DOHH2 (cell line): ENCODE results near the gene EFL1.

ENCODE experiments used
- H3F3A ChIP-seq: fragments of 200-600 bp; sonication (generic), shearing (Covaris generic); 2 replicates; pipeline ENCODE4 v1.6.0; 2016; ENCODE audit warnings: antibody characterized with exemption, mild to moderate bottlenecking; ENCODE audit not compliant: control insufficient read depth, insufficient read depth
- H3K27ac ChIP-seq: fragments of 200-600 bp; sonication (generic); 2 replicates; pipeline ENCODE4 v1.5.1; 2014; ENCODE audit warnings: low read depth, mild to moderate bottlenecking, low read length, moderate library complexity
- H3K27me3 ChIP-seq: fragments of 200-600 bp; sonication (generic); 2 replicates; pipeline ENCODE4 v1.6.1; 2014; ENCODE audit warnings: mild to moderate bottlenecking, low read length, mixed read lengths; ENCODE audit not compliant: control insufficient read depth
- H3K36me3 ChIP-seq: fragments of 200-600 bp; sonication (generic); 2 replicates; pipeline ENCODE4 v1.6.1; 2014; ENCODE audit warnings: mild to moderate bottlenecking, low read length, moderate library complexity, mixed read lengths; ENCODE audit not compliant: control insufficient read depth
- H3K4me1 ChIP-seq: fragments of 200-600 bp; sonication (generic); 2 replicates; pipeline ENCODE4 v1.6.1; 2014; ENCODE audit warnings: mild to moderate bottlenecking, low read length, mixed read lengths; ENCODE audit not compliant: control insufficient read depth
- H3K4me2 ChIP-seq: fragments of 200-600 bp; sonication (generic); 2 replicates; pipeline ENCODE4 v1.6.0; 2014; ENCODE audit warnings: mild to moderate bottlenecking, low read length, moderate library complexity
- H3K4me3 ChIP-seq: fragments of 200-600 bp; sonication (generic); 2 replicates; pipeline ENCODE4 v1.5.1; 2014; ENCODE audit warnings: mild to moderate bottlenecking, low read length, mixed read lengths
- H3K79me2 ChIP-seq: fragments of 200-600 bp; sonication (generic); 2 replicates; pipeline ENCODE4 v1.6.1; 2014; ENCODE audit warnings: mild to moderate bottlenecking, low read length, mixed read lengths; ENCODE audit not compliant: control insufficient read depth
- H3K9me2 ChIP-seq: fragments of 200-600 bp; sonication (generic); replicated peaks from 2 replicates; pipeline ENCODE4 v1.6.1; 2014; ENCODE audit warnings: mild to moderate bottlenecking, low read length, mixed read lengths; ENCODE audit not compliant: control insufficient read depth
- H3K9me3 ChIP-seq: fragments of 200-600 bp; sonication (generic); 2 replicates; pipeline ENCODE4 v1.6.1; 2014; ENCODE audit warnings: antibody characterized with exemption, low read length, mixed read lengths; ENCODE audit not compliant: control insufficient read depth, insufficient read depth
- H4K20me1 ChIP-seq: fragments of 200-600 bp; sonication (generic); 2 replicates; pipeline ENCODE4 v1.6.0; 2014; ENCODE audit warnings: low read depth, mild to moderate bottlenecking, antibody characterized with exemption, low read length, moderate library complexity; ENCODE audit not compliant: control insufficient read depth, insufficient read depth
- EZH2phosphoT487 ChIP-seq: fragments of 200-600 bp; sonication (generic); IDR thresholded peaks from 2 replicates; pipeline ENCODE4 v1.6.1; 2017; ENCODE audit warnings: borderline replicate concordance, mild to moderate bottlenecking, antibody characterized with exemption, low read length, moderate library complexity, mixed read lengths
- TF ChIP-seq, protein P1 (sequence below): fragments of 200-600 bp; sonication (generic); IDR thresholded peaks from one replicate; pipeline ENCODE4 v1.5.1; 2014; ENCODE audit warnings: antibody characterized with exemption, mild to moderate bottlenecking, low read depth, low read length; ENCODE audit not compliant: poor library complexity, severe bottlenecking

EFL1 gene

DNA sequence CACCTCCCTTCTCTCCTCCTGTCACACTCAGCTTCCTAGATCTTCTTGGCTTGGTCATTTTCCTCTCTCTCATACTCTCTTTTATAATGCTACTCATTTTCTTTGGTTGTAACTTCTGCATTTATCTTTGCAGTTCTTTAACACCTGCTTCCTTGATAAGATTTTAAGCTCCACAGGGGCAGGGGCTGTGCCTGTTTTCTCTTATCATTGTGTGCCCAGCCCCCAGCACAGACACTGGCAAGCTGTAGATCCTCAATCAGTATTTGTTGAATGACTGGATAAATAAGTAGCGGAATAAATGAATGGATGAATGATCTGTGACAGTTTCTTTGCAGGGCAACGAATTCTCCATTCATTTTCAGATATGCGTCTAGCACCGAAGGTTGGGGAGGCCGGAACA is 152.4 kb downstream of the EFL1 start:
- no peaks in the 10 kb centered on the region for H4K20me1 ChIP-seq
- no peak overlapping the region for H3K27ac ChIP-seq
- no peak overlapping the region for H3K4me2 ChIP-seq
- H3K4me1 ChIP-seq = no peaks in the 10 kb centered on the region
- H3K9me3 ChIP-seq = no peaks in the 10 kb centered on the region
- H3K4me3 ChIP-seq = no peak overlapping the region
- no peaks in the 10 kb centered on the region for H3K79me2 ChIP-seq
- H3F3A ChIP-seq = no peaks in the 10 kb centered on the region
- no peaks in the 10 kb centered on the region for H3K27me3 ChIP-seq
- no peaks in the 10 kb centered on the region for H3K9me2 ChIP-seq
- no peaks in the 10 kb centered on the region for H3K36me3 ChIP-seq
- TF ChIP-seq, protein P1, sequence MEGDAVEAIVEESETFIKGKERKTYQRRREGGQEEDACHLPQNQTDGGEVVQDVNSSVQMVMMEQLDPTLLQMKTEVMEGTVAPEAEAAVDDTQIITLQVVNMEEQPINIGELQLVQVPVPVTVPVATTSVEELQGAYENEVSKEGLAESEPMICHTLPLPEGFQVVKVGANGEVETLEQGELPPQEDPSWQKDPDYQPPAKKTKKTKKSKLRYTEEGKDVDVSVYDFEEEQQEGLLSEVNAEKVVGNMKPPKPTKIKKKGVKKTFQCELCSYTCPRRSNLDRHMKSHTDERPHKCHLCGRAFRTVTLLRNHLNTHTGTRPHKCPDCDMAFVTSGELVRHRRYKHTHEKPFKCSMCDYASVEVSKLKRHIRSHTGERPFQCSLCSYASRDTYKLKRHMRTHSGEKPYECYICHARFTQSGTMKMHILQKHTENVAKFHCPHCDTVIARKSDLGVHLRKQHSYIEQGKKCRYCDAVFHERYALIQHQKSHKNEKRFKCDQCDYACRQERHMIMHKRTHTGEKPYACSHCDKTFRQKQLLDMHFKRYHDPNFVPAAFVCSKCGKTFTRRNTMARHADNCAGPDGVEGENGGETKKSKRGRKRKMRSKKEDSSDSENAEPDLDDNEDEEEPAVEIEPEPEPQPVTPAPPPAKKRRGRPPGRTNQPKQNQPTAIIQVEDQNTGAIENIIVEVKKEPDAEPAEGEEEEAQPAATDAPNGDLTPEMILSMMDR = no peak
- no peak for TF ChIP-seq EZH2phosphoT487

DNA sequence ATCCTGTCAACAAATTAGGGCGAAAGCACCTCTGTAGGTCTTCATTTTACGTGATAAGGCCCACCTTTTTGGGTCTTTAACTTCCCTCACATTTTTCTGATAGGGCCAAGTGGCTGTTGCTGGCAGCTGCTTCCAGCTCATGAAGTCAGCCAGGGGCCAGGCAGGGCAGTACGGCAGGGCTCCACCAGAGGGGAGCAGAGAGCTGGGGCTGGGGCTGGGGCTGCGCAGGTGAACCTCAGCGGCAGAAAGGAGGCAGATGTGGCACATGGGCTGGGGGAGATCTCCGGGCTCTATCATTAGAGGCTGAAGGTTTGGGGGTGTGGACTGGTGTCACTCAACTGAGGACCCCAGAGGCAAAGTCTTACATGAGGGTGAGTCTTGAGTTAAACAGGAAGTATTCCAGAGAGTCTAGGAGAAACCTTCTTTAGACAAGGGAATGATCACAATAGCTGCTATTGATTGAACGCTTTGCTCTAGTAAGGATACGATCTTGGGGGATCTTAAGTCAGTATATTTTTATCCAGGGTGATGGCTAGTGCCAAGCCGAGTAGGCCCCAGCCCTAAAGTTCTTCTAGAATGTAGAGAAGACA is 153.9 kb downstream of the EFL1 start:
- Histone ChIP-seq H3K27me3 (no peaks in the 10 kb centered on the region), H3K27ac (no peak overlapping the region), H3F3A (no peaks in the 10 kb centered on the region), H3K36me3 (no peaks in the 10 kb centered on the region), H4K20me1 (no peaks in the 10 kb centered on the region), H3K4me3 (no peak overlapping the region), H3K9me3 (no peaks in the 10 kb centered on the region), H3K9me2 (no peaks in the 10 kb centered on the region), H3K79me2 (no peaks in the 10 kb centered on the region), H3K4me1 (no peaks in the 10 kb centered on the region), H3K4me2 (no peak overlapping the region)
- TF ChIP-seq, protein P1 = peak; percentile 89
- TF ChIP-seq EZH2phosphoT487 = no peak

DNA sequence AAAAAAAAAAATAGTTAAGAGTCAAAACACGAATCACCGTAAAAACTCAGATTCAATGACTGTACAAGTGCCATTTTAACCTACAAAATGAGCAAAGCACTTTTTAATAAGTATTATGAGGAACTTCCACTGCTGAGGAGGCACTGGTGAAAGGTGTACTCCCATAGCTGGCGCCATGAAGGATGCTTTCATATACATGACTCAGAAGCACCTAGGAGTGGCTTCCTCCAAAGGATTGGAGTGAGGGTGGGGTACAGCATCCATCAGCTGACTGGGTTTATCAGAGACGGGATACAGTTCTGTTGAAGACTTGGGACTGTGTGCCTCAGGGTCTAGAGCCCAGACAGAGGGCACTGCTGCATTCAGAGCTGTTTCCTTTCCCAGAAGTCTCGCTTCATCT is 155.9 kb downstream of the EFL1 start:
- no peaks in the 10 kb centered on the region for H3F3A ChIP-seq
- H3K9me3 ChIP-seq = no peaks in the 10 kb centered on the region
- no peaks in the 10 kb centered on the region for H3K79me2 ChIP-seq
- no peaks in the 10 kb centered on the region for H4K20me1 ChIP-seq
- no peaks in the 10 kb centered on the region for H3K4me1 ChIP-seq
- no peaks in the 10 kb centered on the region for H3K9me2 ChIP-seq
- no peaks in the 10 kb centered on the region for H3K36me3 ChIP-seq
- H3K4me2 ChIP-seq = no peak overlapping the region
- H3K27me3 ChIP-seq = no peaks in the 10 kb centered on the region
- TF ChIP-seq, protein P1 = no peak
- no peak for TF ChIP-seq EZH2phosphoT487
- no peak overlapping the region for H3K27ac ChIP-seq
- H3K4me3 ChIP-seq = no peak overlapping the region
